ENCODE data around the gene MTX2.
"Not testable (repeated sequence)": the region's sequence is repeated elsewhere in the genome, so short reads cannot be mapped to it uniquely, and the experiment has no call there.

The MTX2 gene

GRCh38 chr2:176291335-176291734 is 22.1 kb downstream of the MTX2 start:
- DNase-seq: no peak

DNA sequence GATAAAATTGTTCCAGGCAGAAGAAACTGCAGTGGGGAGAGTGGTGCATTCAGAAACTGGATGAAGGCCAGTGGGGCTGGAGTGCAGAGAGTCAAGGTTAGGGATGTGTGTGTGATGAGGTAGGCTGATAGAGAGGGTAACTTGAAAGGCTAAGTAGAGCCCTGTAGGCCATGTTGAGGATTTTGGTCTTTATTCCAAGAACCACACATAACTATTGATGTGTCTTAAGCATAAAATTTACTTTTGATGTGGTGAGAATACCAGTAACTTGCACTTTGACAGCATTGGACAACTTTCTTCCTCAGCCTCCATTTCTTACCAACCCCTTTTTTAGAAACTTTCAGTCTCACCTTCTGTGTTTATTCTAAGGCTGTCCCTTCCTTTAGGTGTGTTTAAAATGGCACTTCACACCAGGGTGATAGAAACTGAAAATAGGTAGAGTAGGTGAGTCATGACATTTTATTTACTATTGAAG is 22.6 kb downstream of the MTX2 start:
- DNase-seq: no peak

DNA sequence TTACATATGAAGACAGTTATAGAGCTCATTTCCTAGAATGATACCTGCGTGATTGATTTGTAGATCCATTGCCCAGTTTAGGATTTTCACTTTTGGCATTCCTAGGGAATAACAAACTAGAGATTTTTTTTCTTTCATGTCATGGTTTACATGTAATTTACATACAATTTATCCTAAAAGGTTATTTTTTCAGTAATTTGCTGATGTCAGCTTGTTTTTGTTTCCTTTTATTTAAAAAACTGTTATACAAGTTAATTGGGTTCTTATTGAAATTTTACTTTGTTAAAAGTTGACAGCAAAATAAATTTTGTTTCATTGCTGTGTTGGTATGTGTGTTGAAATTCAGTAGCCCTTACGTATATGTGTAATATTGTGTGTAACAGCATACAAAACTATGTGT is 23.4 kb downstream of the MTX2 start:
- no peak for DNase-seq

DNA sequence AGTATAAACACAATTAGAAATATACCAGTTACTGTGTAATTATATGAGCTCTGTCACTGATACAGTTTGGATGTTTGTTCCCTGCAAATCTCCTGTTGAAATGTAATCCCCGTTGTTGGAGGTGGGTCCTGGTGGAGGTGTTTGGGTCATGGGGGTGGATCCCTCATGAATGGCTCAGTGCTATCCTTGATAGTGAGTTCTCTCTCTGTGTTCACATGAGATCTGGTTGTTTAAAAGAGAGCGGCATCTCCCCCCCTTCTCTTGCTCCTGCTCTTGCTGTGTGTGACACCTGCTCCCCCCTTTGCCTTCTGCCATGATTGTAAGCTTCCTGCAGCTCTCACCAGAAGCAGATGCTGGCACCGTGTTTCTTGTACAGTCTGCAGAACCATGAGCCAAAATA is 24.1 kb downstream of the MTX2 start:
- no peak for DNase-seq

DNA sequence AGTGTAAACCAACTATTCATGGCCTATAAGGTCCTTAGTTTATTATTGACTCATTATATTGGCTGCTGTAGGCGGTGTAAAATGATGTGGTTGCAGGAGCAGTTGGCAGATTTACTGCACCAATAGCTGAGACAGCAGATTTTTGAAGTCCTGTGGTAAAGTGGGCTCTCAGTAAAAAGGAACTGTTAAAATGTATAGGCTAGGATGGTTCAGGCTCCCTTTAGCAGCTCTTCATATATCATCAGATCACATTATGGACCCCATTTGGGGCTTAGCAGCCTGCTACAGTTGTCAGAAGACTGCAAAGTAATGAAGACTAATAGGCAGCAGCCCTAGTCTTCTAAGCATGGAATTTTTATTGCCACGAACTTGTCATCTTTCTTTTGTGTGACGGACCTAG is 27.8 kb downstream of the MTX2 start:
- DNase-seq: no peak

GRCh38 chr2:176297737-176298136 is 28.5 kb downstream of the MTX2 start:
- no peak for DNase-seq

GRCh38 chr2:176306020-176306419 is 36.8 kb downstream of the MTX2 start:
- DNase-seq: not testable (repeated sequence)

GRCh38 chr2:176317199-176317598 is 48.0 kb downstream of the MTX2 start:
- DNase-seq: no peak

DNA sequence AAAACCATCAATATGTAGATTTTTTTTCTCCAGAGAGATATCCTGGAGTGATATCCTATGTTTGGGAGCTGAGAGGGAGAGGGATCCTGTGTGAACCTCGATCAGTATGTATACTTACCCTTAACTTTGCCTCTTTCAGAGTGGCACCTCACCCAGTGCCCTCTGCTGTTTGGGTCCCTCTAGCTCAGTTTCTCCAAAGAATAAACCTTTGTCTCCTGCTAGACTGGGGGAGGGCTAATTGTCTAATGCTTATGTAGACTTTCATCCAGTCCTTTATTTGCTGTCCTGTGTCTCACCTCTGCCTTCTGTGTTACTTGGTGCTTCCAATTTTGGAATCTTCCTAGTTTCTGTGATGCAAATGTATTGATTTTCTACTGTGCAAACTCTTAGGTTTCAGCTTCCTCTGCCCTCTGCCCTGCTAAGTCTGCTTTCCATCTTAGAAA is 48.4 kb downstream of the MTX2 start:
- DNase-seq: no peak

- DNase-seq: no peak
Measured at GRCh38 chr2:176321916-176322315, 52.7 kb downstream of the MTX2 start.

GRCh38 chr2:176324862-176325261 is 55.6 kb downstream of the MTX2 start:
- no peak for DNase-seq

GRCh38 chr2:176325732-176326131 is 56.5 kb downstream of the MTX2 start:
- DNase-seq: no peak

DNA sequence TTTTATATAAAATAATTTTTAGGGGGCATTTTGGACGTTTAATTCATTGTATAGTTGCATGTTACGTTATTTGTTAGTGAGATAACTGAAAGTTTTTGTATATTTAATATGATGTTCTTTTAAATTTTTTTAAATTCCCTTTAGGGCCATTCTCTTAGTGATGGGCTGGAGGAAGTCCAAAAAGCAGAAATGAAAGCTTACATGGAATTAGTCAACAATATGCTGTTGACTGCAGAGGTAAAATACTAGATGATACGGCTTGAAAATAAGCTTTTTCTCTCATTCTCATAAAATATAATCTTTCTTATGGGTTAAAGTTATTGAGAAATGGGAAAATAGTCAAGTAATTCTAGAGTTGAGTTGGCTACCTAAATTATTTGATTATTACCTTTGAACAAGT is 58.9 kb downstream of the MTX2 start:
- DNase-seq: no peak

DNA sequence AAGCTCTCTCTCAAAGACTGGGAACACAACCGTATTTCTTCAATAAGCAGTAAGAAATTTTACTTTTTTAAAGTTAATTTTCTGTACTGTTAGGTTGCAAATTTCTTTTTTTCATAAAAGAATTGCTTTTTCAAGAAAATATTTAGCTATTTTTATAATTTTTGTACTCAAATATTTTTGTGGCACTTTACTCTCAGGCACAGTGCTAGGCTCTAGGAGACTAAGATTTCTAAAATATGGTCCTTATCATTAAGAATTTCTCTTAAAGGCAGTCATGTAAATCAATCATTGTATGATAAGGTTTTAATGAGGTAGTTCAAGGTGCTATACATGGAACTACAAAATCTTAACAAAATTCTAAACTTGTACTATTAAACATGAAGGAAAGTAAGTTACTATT is 61.4 kb downstream of the MTX2 start:
- no peak for DNase-seq

GRCh38 chr2:176331646-176332045 is 62.4 kb downstream of the MTX2 start:
- DNase-seq: no peak

DNA sequence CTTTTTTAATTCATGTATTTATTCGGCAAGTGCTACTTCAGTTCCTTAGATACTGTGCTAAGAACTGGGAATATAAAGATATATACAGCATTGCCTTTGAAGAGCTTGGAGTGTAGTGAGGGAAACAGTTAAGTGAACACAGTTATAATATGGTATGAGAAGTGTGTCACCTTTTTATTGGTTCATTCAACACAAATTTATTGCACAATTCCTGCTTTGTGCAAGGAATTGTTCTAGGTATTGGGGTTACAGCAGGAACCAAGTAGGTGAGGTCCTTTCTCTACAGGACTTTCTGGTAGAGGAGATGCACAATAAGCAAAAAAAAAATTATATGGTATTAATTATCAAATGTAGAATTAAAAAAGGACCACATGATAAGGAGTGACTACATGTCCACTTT is 65.5 kb downstream of the MTX2 start:
- no peak for DNase-seq

GRCh38 chr2:176338395-176338794 is 69.2 kb downstream of the MTX2 start:
- DNase-seq: no peak

- no peak for DNase-seq
Measured at GRCh38 chr2:176339208-176339607, 70.0 kb downstream of the MTX2 start.

DNA sequence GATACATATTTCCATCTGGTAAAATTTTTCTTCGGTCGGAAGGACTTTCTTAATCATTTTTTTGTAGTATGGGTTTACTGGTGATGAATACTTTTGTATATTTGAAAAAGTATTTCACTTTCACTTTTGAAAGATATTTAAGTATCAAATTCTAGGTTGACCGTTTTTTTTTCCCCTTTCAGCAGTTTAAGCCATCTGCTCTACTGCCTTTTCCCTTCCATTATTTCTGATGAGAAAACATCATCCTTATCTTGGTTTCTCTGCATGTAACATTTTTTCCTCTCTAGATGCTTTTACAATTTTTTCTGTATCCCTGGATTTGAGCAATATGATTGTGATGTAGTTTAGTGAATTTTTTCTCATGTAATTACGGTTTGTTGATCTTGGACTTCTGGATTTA is 87.0 kb downstream of the MTX2 start:
- no peak for DNase-seq

GRCh38 chr2:176364273-176364977 is 95.2 kb downstream of the MTX2 start:
- DNase-seq: no peak

DNA sequence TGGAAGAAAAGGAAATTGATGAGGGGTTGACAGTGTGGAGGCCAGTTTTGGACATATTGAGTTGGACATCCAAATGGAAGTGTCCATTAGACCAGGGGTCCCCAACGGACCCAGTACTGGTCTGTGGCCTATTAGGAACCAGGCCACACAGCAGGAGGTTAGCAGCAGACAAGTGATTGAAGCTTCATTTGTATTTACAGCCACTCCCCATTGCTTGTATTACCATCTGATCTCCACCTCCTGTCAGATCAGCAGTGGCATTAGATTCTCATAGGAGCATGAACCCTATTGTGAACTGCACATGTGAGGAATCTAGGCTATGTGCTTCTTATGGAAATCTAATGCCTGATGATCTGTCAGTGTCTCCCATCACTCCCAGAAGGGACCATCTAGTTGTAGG is 99.1 kb downstream of the MTX2 start:
- no peak for DNase-seq

GRCh38 chr2:176370467-176371171 is 101.4 kb downstream of the MTX2 start:
- no peak for DNase-seq

- DNase-seq: not testable (repeated sequence)
Measured at GRCh38 chr2:176373155-176373554, 103.9 kb downstream of the MTX2 start.

DNA sequence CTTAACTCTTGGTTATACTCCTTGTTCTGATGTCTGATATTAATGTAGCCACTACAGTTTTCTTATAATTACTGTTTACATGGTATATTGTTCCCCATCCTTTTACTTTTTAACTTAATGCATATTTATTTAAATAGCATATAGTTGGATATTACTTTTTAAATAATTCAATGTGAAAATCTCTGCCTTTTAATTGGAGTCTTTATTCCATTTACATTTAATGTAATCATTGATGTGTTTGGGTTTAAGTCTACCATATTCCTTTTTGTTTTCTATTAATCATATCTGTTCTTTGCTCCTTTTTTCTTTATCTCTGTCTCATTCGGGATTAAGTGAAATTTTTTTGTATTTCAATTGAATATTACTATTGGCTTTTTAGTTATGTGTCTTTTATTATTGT is 109.1 kb downstream of the MTX2 start:
- DNase-seq: no peak

- DNase-seq: no peak
Measured at GRCh38 chr2:176380341-176380740, 111.1 kb downstream of the MTX2 start.

Measured in AML-193 (cell line).